Fibroblast of lung (primary cell): Measurements from ENCODE around the gene HSF4.

ENCODE experiments used
- EZH2 ChIP-seq: IDR thresholded peaks from 2 replicates; pipeline ENCODE4 v1.5.1; 2012; ENCODE audit warnings: low read length, control low read depth, mild to moderate bottlenecking; ENCODE audit errors: missing control alignments
- TF ChIP-seq, protein P1 (sequence below), 2 donors: IDR thresholded peaks in 1 of 2; conservative IDR thresholded peaks in 1 of 2; 1 replicate in 1 of 2; 2 replicates in 1 of 2; pipeline ENCODE4 v1.5.1; 2011 to 2012; ENCODE audit warnings: low read length in 2 of 2, control low read depth in 1 of 2, inconsistent platforms in 1 of 2, low read depth in 1 of 2, mild to moderate bottlenecking in 1 of 2

DNA sequence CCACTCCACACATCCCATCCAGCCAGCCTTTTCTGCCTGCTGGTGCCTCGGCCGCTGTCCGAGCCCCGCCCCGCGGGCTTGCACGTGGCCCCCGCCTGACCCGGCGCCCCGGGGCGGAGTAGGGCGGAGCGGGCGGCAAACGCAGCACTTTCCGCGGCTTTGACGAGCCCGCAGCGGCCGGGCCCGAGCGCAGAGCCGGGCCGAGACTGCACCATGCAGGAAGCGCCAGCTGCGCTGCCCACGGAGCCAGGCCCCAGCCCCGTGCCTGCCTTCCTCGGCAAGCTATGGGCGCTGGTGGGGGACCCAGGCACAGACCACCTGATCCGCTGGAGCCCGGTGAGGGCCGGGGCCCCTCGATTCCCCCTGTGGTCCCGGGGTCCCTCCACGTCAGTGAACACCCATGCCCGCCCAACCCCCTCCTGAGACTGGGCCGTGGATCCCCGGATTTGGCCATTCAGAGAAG lies at the start of gene HSF4:
- TF ChIP-seq, protein P1, sequence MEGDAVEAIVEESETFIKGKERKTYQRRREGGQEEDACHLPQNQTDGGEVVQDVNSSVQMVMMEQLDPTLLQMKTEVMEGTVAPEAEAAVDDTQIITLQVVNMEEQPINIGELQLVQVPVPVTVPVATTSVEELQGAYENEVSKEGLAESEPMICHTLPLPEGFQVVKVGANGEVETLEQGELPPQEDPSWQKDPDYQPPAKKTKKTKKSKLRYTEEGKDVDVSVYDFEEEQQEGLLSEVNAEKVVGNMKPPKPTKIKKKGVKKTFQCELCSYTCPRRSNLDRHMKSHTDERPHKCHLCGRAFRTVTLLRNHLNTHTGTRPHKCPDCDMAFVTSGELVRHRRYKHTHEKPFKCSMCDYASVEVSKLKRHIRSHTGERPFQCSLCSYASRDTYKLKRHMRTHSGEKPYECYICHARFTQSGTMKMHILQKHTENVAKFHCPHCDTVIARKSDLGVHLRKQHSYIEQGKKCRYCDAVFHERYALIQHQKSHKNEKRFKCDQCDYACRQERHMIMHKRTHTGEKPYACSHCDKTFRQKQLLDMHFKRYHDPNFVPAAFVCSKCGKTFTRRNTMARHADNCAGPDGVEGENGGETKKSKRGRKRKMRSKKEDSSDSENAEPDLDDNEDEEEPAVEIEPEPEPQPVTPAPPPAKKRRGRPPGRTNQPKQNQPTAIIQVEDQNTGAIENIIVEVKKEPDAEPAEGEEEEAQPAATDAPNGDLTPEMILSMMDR (conservative IDR thresholded peaks at IDR 0.05 in 1 of 2, IDR thresholded peaks at IDR 0.05 in 1 of 2; ENCODE audit: low read depth in 1 of 2, low read length in 2 of 2) = no peak
- TF ChIP-seq EZH2 = no peak
